NT2/D1 (cell line): ENCODE measurements around the gene SLC22A9.

Experiments used
- YY1 ChIP-seq: IDR thresholded peaks from 2 replicates; pipeline ENCODE4 v1.6.1; 2011; ENCODE audit not compliant: insufficient read length, insufficient read depth
- ZNF274 ChIP-seq: IDR thresholded peaks from 2 replicates; pipeline ENCODE4 v1.6.1; 2011; ENCODE audit warnings: mild to moderate bottlenecking, low read depth, low read length

DNA sequence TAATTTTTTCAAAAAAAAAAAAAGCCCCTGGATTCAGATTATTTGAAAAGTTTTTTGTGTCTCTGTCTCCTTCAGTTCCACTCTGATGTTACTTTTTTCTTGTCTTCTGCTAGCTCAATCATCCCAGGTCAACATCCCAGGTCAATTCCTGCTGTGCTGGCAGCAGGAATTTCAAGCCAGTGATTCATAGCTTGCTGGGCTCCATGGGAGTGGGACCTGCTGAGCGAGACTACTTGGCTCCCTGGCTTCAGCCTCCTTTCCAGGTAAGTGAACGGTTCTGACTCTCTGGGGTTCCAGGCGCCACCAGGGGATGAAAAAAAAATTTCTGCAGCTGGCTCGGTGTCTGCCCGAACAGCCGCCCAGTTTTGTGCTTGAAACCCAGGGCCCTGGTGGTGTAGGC, 90.0 kb downstream of the SLC22A9 start:
- TF ChIP-seq ZNF274 = no peak
- no peak for TF ChIP-seq YY1
